H1 (cell line): ENCODE results near the gene SLC44A5. TPM values are rescaled to one million over a fixed set of nuclear protein-coding genes. Genes with fewer than 3 reads are reported as not detected.

Experiments
- ASH2L ChIP-seq: fragments of 200-600, 300-600 bp; sonication (generic); IDR thresholded peaks from one replicate; pipeline ENCODE4 v1.7.1; 2017; ENCODE audit warnings: low read length
- FOSL1 ChIP-seq: IDR thresholded peaks from 2 replicates; pipeline ENCODE4 v1.6.1; 2011; ENCODE audit warnings: mild to moderate bottlenecking, low read depth, low read length, moderate library complexity; ENCODE audit not compliant: insufficient read depth
- KDM1A ChIP-seq: fragments of 200-600, 300-600 bp; sonication (generic); IDR thresholded peaks from 2 replicates; pipeline ENCODE4 v1.7.1; 2016; ENCODE audit warnings: mild to moderate bottlenecking, low read length, borderline replicate concordance
- RAD21 ChIP-seq, 2 experiments: IDR thresholded peaks in 1 of 2; conservative IDR thresholded peaks in 1 of 2; 2 replicates each; pipeline ENCODE4 v1.6.1; 2011; ENCODE audit warnings: low read depth in 2 of 2, low read length in 2 of 2, improper control_type of control experiment in 1 of 2, inconsistent platforms in 1 of 2, mild to moderate bottlenecking in 1 of 2, moderate library complexity in 1 of 2
- TBP ChIP-seq: IDR thresholded peaks from 2 replicates; pipeline ENCODE4 v1.6.1; 2011; ENCODE audit warnings: low read depth, low read length, improper control_type of control experiment
- TCF12 ChIP-seq: IDR thresholded peaks from 2 replicates; pipeline ENCODE4 v1.6.1; 2011; ENCODE audit warnings: low read depth, mild to moderate bottlenecking, low read length
- TEAD4 ChIP-seq: IDR thresholded peaks from 2 replicates; pipeline ENCODE4 v1.6.1; 2012; ENCODE audit warnings: low read depth, low read length, inconsistent platforms, mixed read lengths
- polyA plus RNA-seq, 7 experiments: library from polyadenylated mRNA; depleted of rRNA in 3 of 7; stranded (reverse) in 5 of 7; unstranded in 2 of 7; fragments of >200 nt in 5 of 7; fragments of 200-250 nt in 2 of 7; gene quantifications; 1 replicate in 5 of 7; 2 replicates in 1 of 7; 4 replicates in 1 of 7; pipeline versions ENCODE4 v1.2.1 to v1.2.3, GENCODE V29; 2011 to 2013; ENCODE audit warnings: missing spikeins in 2 of 7, mixed read lengths in 2 of 7
- total RNA-seq: library from RNA; stranded (reverse); fragmentation: NEBNext Ultra II Directional; extraction: Animal tissue kit (Norgen Biotek cat#: 25700); gene quantifications from 2 replicates; pipeline ENCODE4 v1.2.1, GENCODE V29; 2021
- TF ChIP-seq, protein P1 (sequence below): fragments of 300-600 bp; sonication (generic); IDR thresholded peaks from 2 replicates; pipeline ENCODE4 v1.7.1; 2012; ENCODE audit warnings: low read length, moderate library complexity, mild to moderate bottlenecking, inconsistent platforms; ENCODE audit not compliant: insufficient replicate concordance
- TF ChIP-seq, protein P2 (sequence below): IDR thresholded peaks from 2 replicates; pipeline ENCODE4 v1.6.1; 2011; ENCODE audit warnings: low read length, improper control_type of control experiment

SLC44A5 gene
- total and polyA plus RNA-seq, 2 of the 8 experiments (the other 6 are each of a cell fraction or from before 2014, with no cell fraction given) = 1.8 to 3.3 TPM

DNA sequence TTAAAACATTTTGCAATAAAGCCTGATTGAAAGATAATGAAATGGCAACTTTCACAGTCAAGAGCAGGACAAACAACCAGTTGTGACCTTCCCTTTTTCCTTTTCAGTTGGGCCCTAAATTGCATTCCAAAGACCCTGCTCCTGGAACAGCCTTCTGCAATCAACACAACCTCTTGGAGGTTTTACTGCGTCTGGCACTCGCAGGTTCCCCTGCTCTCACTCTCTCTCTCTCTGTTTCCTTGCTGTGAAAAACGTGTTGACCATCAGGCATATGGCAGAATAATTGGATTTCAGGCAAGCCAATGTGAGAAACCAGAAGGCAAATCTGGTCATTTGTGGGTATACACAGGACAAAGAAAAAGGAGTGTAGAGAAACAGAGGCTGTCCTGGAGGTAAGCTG is 23.2 kb downstream of the SLC44A5 start (continued):
- TF ChIP-seq, protein P1, sequence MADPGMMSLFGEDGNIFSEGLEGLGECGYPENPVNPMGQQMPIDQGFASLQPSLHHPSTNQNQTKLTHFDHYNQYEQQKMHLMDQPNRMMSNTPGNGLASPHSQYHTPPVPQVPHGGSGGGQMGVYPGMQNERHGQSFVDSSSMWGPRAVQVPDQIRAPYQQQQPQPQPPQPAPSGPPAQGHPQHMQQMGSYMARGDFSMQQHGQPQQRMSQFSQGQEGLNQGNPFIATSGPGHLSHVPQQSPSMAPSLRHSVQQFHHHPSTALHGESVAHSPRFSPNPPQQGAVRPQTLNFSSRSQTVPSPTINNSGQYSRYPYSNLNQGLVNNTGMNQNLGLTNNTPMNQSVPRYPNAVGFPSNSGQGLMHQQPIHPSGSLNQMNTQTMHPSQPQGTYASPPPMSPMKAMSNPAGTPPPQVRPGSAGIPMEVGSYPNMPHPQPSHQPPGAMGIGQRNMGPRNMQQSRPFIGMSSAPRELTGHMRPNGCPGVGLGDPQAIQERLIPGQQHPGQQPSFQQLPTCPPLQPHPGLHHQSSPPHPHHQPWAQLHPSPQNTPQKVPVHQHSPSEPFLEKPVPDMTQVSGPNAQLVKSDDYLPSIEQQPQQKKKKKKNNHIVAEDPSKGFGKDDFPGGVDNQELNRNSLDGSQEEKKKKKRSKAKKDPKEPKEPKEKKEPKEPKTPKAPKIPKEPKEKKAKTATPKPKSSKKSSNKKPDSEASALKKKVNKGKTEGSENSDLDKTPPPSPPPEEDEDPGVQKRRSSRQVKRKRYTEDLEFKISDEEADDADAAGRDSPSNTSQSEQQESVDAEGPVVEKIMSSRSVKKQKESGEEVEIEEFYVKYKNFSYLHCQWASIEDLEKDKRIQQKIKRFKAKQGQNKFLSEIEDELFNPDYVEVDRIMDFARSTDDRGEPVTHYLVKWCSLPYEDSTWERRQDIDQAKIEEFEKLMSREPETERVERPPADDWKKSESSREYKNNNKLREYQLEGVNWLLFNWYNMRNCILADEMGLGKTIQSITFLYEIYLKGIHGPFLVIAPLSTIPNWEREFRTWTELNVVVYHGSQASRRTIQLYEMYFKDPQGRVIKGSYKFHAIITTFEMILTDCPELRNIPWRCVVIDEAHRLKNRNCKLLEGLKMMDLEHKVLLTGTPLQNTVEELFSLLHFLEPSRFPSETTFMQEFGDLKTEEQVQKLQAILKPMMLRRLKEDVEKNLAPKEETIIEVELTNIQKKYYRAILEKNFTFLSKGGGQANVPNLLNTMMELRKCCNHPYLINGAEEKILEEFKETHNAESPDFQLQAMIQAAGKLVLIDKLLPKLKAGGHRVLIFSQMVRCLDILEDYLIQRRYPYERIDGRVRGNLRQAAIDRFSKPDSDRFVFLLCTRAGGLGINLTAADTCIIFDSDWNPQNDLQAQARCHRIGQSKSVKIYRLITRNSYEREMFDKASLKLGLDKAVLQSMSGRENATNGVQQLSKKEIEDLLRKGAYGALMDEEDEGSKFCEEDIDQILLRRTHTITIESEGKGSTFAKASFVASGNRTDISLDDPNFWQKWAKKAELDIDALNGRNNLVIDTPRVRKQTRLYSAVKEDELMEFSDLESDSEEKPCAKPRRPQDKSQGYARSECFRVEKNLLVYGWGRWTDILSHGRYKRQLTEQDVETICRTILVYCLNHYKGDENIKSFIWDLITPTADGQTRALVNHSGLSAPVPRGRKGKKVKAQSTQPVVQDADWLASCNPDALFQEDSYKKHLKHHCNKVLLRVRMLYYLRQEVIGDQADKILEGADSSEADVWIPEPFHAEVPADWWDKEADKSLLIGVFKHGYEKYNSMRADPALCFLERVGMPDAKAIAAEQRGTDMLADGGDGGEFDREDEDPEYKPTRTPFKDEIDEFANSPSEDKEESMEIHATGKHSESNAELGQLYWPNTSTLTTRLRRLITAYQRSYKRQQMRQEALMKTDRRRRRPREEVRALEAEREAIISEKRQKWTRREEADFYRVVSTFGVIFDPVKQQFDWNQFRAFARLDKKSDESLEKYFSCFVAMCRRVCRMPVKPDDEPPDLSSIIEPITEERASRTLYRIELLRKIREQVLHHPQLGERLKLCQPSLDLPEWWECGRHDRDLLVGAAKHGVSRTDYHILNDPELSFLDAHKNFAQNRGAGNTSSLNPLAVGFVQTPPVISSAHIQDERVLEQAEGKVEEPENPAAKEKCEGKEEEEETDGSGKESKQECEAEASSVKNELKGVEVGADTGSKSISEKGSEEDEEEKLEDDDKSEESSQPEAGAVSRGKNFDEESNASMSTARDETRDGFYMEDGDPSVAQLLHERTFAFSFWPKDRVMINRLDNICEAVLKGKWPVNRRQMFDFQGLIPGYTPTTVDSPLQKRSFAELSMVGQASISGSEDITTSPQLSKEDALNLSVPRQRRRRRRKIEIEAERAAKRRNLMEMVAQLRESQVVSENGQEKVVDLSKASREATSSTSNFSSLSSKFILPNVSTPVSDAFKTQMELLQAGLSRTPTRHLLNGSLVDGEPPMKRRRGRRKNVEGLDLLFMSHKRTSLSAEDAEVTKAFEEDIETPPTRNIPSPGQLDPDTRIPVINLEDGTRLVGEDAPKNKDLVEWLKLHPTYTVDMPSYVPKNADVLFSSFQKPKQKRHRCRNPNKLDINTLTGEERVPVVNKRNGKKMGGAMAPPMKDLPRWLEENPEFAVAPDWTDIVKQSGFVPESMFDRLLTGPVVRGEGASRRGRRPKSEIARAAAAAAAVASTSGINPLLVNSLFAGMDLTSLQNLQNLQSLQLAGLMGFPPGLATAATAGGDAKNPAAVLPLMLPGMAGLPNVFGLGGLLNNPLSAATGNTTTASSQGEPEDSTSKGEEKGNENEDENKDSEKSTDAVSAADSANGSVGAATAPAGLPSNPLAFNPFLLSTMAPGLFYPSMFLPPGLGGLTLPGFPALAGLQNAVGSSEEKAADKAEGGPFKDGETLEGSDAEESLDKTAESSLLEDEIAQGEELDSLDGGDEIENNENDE = no peak
- TF ChIP-seq FOSL1 = no peak
- TF ChIP-seq ASH2L = no peak
- no peak for TF ChIP-seq RAD21 (IDR thresholded peaks at IDR 0.05 in 1 of 2, conservative IDR thresholded peaks at IDR 0.05 in 1 of 2; ENCODE audit: low read depth in 2 of 2, low read length in 2 of 2)
- TF ChIP-seq KDM1A = no peak
- no peak for TF ChIP-seq TEAD4
- TF ChIP-seq, protein P2, sequence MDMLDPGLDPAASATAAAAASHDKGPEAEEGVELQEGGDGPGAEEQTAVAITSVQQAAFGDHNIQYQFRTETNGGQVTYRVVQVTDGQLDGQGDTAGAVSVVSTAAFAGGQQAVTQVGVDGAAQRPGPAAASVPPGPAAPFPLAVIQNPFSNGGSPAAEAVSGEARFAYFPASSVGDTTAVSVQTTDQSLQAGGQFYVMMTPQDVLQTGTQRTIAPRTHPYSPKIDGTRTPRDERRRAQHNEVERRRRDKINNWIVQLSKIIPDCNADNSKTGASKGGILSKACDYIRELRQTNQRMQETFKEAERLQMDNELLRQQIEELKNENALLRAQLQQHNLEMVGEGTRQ = no peak
- no peak for TF ChIP-seq TBP
- TF ChIP-seq TCF12 = no peak
